Mesenchymal stem cell (in vitro differentiated cells and primary cell): ENCODE data around the gene CAND1.

ENCODE experiments used
- DNase-seq: peaks from one replicate; pipeline ENCODE4 v3.0.0-alpha.2; 2013
- H2AFZ ChIP-seq: one replicate; pipeline ENCODE4 v1.6.1; 2013; ENCODE audit warnings: low read depth, mild to moderate bottlenecking, control low read depth, inconsistent platforms, low read length, moderate library complexity
- H2AK5ac ChIP-seq: 2 replicates; pipeline ENCODE4 v1.6.1; 2013; ENCODE audit warnings: low read length, moderate library complexity, mild to moderate bottlenecking, inconsistent platforms; ENCODE audit not compliant: severe bottlenecking
- H2BK120ac ChIP-seq: one replicate; pipeline ENCODE4 v1.6.1; 2013; ENCODE audit warnings: low read depth, mild to moderate bottlenecking, inconsistent platforms, low read length, moderate library complexity
- H2BK12ac ChIP-seq, 2 experiments: one replicate each; pipeline ENCODE4 v1.6.1; 2013; ENCODE audit warnings: inconsistent platforms in 2 of 2, low read length in 2 of 2, mild to moderate bottlenecking in 2 of 2, moderate library complexity in 2 of 2, control low read depth in 1 of 2
- H2BK15ac ChIP-seq: one replicate; pipeline ENCODE4 v1.6.1; 2013; ENCODE audit warnings: mild to moderate bottlenecking, low read depth, inconsistent platforms; ENCODE audit not compliant: poor library complexity, severe bottlenecking
- H2BK5ac ChIP-seq: 2 replicates; pipeline ENCODE4 v1.6.1; 2013; ENCODE audit warnings: low read depth, mild to moderate bottlenecking, low read length, control low read depth, inconsistent platforms; ENCODE audit not compliant: poor library complexity, severe bottlenecking
- H3K14ac ChIP-seq, 2 experiments: one replicate each; pipeline ENCODE4 v1.6.1; 2013; ENCODE audit warnings: inconsistent platforms in 2 of 2, low read length in 2 of 2, control low read depth in 1 of 2, mild to moderate bottlenecking in 1 of 2, moderate library complexity in 1 of 2
- H3K18ac ChIP-seq, 2 experiments: one replicate each; pipeline ENCODE4 v1.6.1; 2013; ENCODE audit warnings: inconsistent platforms in 2 of 2, low read length in 2 of 2, control low read depth in 1 of 2, low read depth in 1 of 2, mild to moderate bottlenecking in 1 of 2
- H3K23ac ChIP-seq, 2 experiments: one replicate each; pipeline ENCODE4 v1.6.1; 2013; ENCODE audit warnings: inconsistent platforms in 2 of 2, low read length in 2 of 2, mild to moderate bottlenecking in 2 of 2, moderate library complexity in 2 of 2, control low read depth in 1 of 2
- H3K27ac ChIP-seq: 2 replicates; pipeline ENCODE4 v1.5.1; 2013; ENCODE audit warnings: mild to moderate bottlenecking, moderate library complexity, low read length, control low read depth, inconsistent platforms; ENCODE audit not compliant: poor library complexity, severe bottlenecking
- H3K27me3 ChIP-seq, 2 experiments: 2 replicates each; pipeline versions ENCODE4 v1.6.1 to v1.7.0; 2013; ENCODE audit warnings: low read length in 2 of 2, mild to moderate bottlenecking in 2 of 2, moderate library complexity in 2 of 2, control low read depth in 1 of 2, inconsistent platforms in 1 of 2; ENCODE audit not compliant: control insufficient read depth in 1 of 2, insufficient read depth in 1 of 2
- H3K36me3 ChIP-seq, 2 experiments: 2 replicates each; pipeline versions ENCODE4 v1.6.1 to v1.7.0; 2013; ENCODE audit warnings: low read length in 2 of 2, control low read depth in 1 of 2, inconsistent platforms in 1 of 2, low read depth in 1 of 2, mild to moderate bottlenecking in 1 of 2; ENCODE audit not compliant: insufficient read depth in 2 of 2, control insufficient read depth in 1 of 2
- H3K4ac ChIP-seq, 2 experiments: one replicate each; pipeline ENCODE4 v1.6.1; 2013; ENCODE audit warnings: inconsistent platforms in 2 of 2, low read length in 2 of 2, mild to moderate bottlenecking in 2 of 2, moderate library complexity in 2 of 2, control low read depth in 1 of 2, low read depth in 1 of 2
- H3K4me1 ChIP-seq: 2 replicates; pipeline ENCODE4 v1.6.1; 2013; ENCODE audit warnings: low read depth, low read length, control low read depth; ENCODE audit not compliant: control insufficient read depth, insufficient read depth
- H3K4me2 ChIP-seq: 2 replicates; pipeline ENCODE4 v1.6.1; 2013; ENCODE audit warnings: low read length, mild to moderate bottlenecking, inconsistent platforms; ENCODE audit not compliant: poor library complexity, severe bottlenecking
- H3K4me3 ChIP-seq, 2 experiments: 2 replicates each; pipeline versions ENCODE4 v1.5.1 to v1.7.0; 2013; ENCODE audit warnings: low read length in 2 of 2, mild to moderate bottlenecking in 2 of 2, control low read depth in 1 of 2, low read depth in 1 of 2; ENCODE audit not compliant: insufficient read depth in 1 of 2
- H3K79me1 ChIP-seq: replicated peaks from 2 replicates; pipeline ENCODE4 v1.6.1; 2013; ENCODE audit warnings: mild to moderate bottlenecking, control low read depth, low read length, inconsistent platforms; ENCODE audit not compliant: poor library complexity, severe bottlenecking
- H3K9ac ChIP-seq: 2 replicates; pipeline ENCODE4 v1.7.0; 2013; ENCODE audit warnings: mild to moderate bottlenecking, low read length, moderate library complexity
- H3K9me3 ChIP-seq: 2 replicates; pipeline ENCODE4 v1.7.0; 2013; ENCODE audit warnings: mild to moderate bottlenecking, low read length; ENCODE audit not compliant: control insufficient read depth
- H4K8ac ChIP-seq: one replicate; pipeline ENCODE4 v1.6.1; 2013; ENCODE audit warnings: inconsistent platforms, mild to moderate bottlenecking, low read length, moderate library complexity
- H4K91ac ChIP-seq: one replicate; pipeline ENCODE4 v1.6.1; 2013; ENCODE audit warnings: mild to moderate bottlenecking, low read length, inconsistent platforms
- WGBS: methylation state at CpG from one replicate; pipeline ENCODE4 v1.1.7; 2013; ENCODE audit warnings: mixed read lengths; 5-methylcytosine and 5-hydroxymethylcytosine counted together

Gene CAND1

GRCh38 chr12:67271976-67272375, 2.8 kb downstream of the CAND1 start:
- Histone ChIP-seq H3K79me1 (no peaks in the 10 kb centered on the region), H3K36me3 (peaks cover 0 to 13% of the 10 kb centered on the region in 2 experiments), H4K8ac (no peak overlapping the region), H2AFZ (no peak overlapping the region), H2AK5ac (no peak overlapping the region), H3K9me3 (no peaks in the 10 kb centered on the region), H3K14ac (no peak overlapping the region), H4K91ac (no peak overlapping the region), H3K4ac (no peak overlapping the region), H3K18ac (no peak overlapping the region), H2BK15ac (no peak overlapping the region), H3K27me3 (no peaks in the 10 kb centered on the region), H2BK5ac (no peak overlapping the region), H3K4me2 (no peak overlapping the region), H3K23ac (no peak overlapping the region), H3K9ac (peak overlapping the region; percentile 96), H3K4me3 (no peak overlapping the region), H2BK120ac (no peak overlapping the region), H3K27ac (no peak overlapping the region), H2BK12ac (no peak overlapping the region), H3K4me1 (peaks cover 7% of the 10 kb centered on the region)
- 83% methylated on average over 1 of the region's 1 CpG for WGBS
- DNase-seq, result no peak

DNA sequence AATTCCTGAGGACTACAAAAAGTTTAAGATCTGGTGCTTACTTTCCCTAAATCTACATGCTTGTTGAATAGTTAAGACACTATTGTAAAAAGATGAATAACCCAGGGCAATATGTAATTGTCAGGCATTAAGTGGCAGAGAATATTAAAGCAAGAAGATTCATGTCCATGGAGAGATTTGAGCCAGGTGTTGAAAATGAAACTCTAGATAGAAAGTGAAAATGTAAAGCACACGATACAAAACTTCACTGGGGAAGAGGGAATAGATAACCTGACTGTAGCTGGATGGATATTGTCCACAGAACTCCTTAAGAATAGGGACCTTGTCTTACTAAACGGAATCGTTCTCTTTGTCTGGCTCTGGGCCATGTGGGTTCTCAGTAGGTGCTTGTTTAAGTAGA, 5.0 kb downstream of the CAND1 start:
- Histone ChIP-seq H2AFZ (no peak overlapping the region), H3K27me3 (no peaks in the 10 kb centered on the region), H3K23ac (no peak overlapping the region), H3K36me3 (peaks cover 0 to 17% of the 10 kb centered on the region in 2 experiments), H3K79me1 (no peaks in the 10 kb centered on the region), H2BK15ac (no peak overlapping the region), H3K4ac (no peak overlapping the region), H2BK12ac (no peak overlapping the region), H4K8ac (no peak overlapping the region), H3K14ac (no peak overlapping the region), H2BK5ac (no peak overlapping the region), H3K4me2 (no peak overlapping the region), H4K91ac (no peak overlapping the region), H3K9ac (peak overlapping the region; percentile 44), H2BK120ac (no peak overlapping the region), H3K4me3 (peak overlapping the region in 1 of 2 experiments; percentile 6), H2AK5ac (no peak overlapping the region), H3K4me1 (peaks cover 4% of the 10 kb centered on the region), H3K9me3 (no peaks in the 10 kb centered on the region), H3K18ac (no peak overlapping the region), H3K27ac (no peak overlapping the region)
- WGBS, result 99% methylated on average over 2 of the region's 3 CpGs
- DNase-seq, result no peak

DNA sequence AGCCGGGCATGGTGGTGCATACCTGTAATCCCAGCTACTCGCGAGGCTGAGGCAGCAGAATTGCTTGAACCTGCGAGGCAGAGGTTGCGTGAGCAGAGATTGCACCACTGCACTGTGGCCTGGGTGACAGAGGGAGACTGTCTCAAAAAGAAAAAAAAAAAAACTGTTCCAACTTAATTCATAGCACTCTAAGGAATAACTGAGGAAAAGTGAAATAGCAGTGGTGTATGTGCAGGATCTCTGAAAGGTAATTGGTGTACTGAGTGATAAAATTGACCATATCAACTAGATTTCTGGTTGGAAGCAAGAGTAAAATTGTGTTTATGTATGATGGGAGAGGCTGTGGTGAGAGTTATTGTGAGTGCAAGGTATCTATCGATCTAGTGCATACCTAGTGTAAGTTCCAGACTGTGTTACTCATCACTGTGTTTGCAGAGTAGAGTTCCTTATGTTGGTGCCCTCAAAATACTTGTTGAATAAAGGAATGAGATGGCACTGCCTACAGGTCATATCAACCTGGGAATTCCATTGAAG, 6.3 kb downstream of the CAND1 start:
- Histone ChIP-seq H3K27ac (no peak overlapping the region), H3K4me1 (peaks cover 4% of the 10 kb centered on the region), H2AFZ (no peak overlapping the region), H3K9ac (no peak overlapping the region), H3K36me3 (peaks cover 0 to 17% of the 10 kb centered on the region in 2 experiments), H2BK15ac (no peak overlapping the region), H2AK5ac (no peak overlapping the region), H3K23ac (no peak overlapping the region), H3K14ac (no peak overlapping the region), H3K18ac (no peak overlapping the region), H4K8ac (no peak overlapping the region), H2BK120ac (no peak overlapping the region), H3K9me3 (no peaks in the 10 kb centered on the region), H4K91ac (no peak overlapping the region), H3K4me2 (no peak overlapping the region), H3K27me3 (no peaks in the 10 kb centered on the region), H3K4me3 (no peak overlapping the region), H3K4ac (no peak overlapping the region), H3K79me1 (no peaks in the 10 kb centered on the region), H2BK5ac (no peak overlapping the region), H2BK12ac (no peak overlapping the region)
- peak; percentile 18 for DNase-seq
- WGBS, result 82% methylated on average over 5 of the region's 6 CpGs

DNA sequence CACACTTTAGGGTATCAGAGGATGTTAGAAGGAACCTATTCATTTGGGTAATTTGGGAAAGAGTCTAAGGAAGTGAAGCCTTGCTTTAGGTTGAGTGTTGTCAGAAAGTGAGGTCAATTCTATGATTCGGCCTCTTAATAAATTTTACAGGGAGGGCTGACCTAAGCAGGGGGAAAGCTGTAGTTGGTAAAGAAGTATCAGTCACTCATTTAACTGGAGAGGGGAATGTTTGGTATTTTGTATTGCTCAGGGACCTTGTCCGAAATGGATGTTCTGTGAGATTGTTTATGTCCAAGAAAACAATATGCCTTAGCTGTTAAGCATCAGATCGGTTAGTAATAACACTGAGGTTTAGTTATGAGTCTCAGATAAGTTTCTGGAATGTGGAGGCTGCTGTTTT, 7.3 kb downstream of the CAND1 start:
- Histone ChIP-seq H2BK5ac (no peak overlapping the region), H3K27me3 (no peaks in the 10 kb centered on the region), H3K4me3 (no peak overlapping the region), H2AFZ (no peak overlapping the region), H3K27ac (no peak overlapping the region), H3K9ac (no peak overlapping the region), H2BK12ac (no peak overlapping the region), H3K36me3 (peaks cover 0 to 17% of the 10 kb centered on the region in 2 experiments), H2BK15ac (no peak overlapping the region), H3K9me3 (no peaks in the 10 kb centered on the region), H4K91ac (no peak overlapping the region), H3K14ac (no peak overlapping the region), H2AK5ac (no peak overlapping the region), H2BK120ac (no peak overlapping the region), H3K18ac (no peak overlapping the region), H3K4ac (no peak overlapping the region), H3K79me1 (no peaks in the 10 kb centered on the region), H3K4me2 (no peak overlapping the region), H3K4me1 (peaks cover 4% of the 10 kb centered on the region), H4K8ac (no peak overlapping the region), H3K23ac (no peak overlapping the region)
- 32% methylated on average over 3 of the region's 3 CpGs for WGBS
- DNase-seq, result peak; percentile 60
